NOMO-1 (cell line): ENCODE results near the gene LYPD1.

ENCODE experiments used
- DNase-seq, 2 experiments: peaks; one replicate each; lab custom pipeline; 2025; ENCODE audit not compliant: unreplicated experiment in 2 of 2; lab: John Stamatoyannopoulos, UW

Gene LYPD1

GRCh38 chr2:132599556-132599955, 70.4 kb downstream of the LYPD1 start:
- DNase-seq, result no peak

GRCh38 chr2:132598536-132598935, 71.5 kb downstream of the LYPD1 start:
- no peak for DNase-seq

- DNase-seq, result no peak
Observed at GRCh38 chr2:132597831-132598230, 72.2 kb downstream of the LYPD1 start.

DNA sequence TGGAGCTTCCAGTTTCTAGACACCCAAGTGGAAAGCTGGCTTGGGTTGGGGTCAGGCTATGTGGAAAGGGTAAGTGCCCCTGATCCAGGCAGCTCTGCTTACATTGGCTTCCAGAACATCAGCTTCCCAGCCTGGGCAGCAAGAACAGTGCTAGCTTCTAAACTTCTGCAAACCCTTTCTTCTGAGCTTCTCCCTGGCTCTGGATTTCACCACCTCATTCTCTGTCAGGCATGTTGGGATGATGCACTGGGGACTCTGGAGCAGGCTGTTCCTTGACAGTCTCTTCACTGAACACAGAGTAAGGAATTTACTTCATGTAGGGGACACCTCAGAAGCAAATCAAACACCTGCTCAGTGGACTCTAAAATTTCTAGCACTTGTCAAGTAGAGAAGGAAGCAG, 72.8 kb downstream of the LYPD1 start:
- no peak for DNase-seq

- DNase-seq, result no peak
Observed at GRCh38 chr2:132595693-132596092, 74.3 kb downstream of the LYPD1 start.

- no peak for DNase-seq
Observed at GRCh38 chr2:132595186-132595585, 74.8 kb downstream of the LYPD1 start.
